ENCODE data around the gene BDNF.

BDNF gene

GRCh38 chr11:27625347-27625912 is 74.8 kb downstream of the BDNF start:
- DNase-seq (ENCODE audit: low read depth): no peak

GRCh38 chr11:27623945-27624523 is 76.2 kb downstream of the BDNF start:
- DNase-seq (ENCODE audit: low read depth): no peak

GRCh38 chr11:27622541-27623300 is 77.5 kb downstream of the BDNF start:
- DNase-seq (ENCODE audit: low read depth): no peak

- no peak for DNase-seq (ENCODE audit: low read depth)
Measured at GRCh38 chr11:27621405-27622161, 78.7 kb downstream of the BDNF start.

GRCh38 chr11:27619763-27620335 is 80.4 kb downstream of the BDNF start:
- no peak for DNase-seq (ENCODE audit: low read depth)

GRCh38 chr11:27619039-27619574 is 81.1 kb downstream of the BDNF start:
- no peak for DNase-seq (ENCODE audit: low read depth)

- DNase-seq (ENCODE audit: low read depth): no peak
Measured at GRCh38 chr11:27618281-27618915, 81.9 kb downstream of the BDNF start.

- DNase-seq (ENCODE audit: low read depth): no peak
Measured at GRCh38 chr11:27616711-27617110, 83.5 kb downstream of the BDNF start.

- no peak for DNase-seq (ENCODE audit: low read depth)
Measured at GRCh38 chr11:27615833-27616232, 84.4 kb downstream of the BDNF start.

GRCh38 chr11:27614092-27614491 is 86.2 kb downstream of the BDNF start:
- DNase-seq (ENCODE audit: low read depth): no peak

GRCh38 chr11:27612932-27613880 is 87.0 kb downstream of the BDNF start:
- no peak for DNase-seq (ENCODE audit: low read depth)

GRCh38 chr11:27611947-27612455 is 88.3 kb downstream of the BDNF start:
- no peak for DNase-seq (ENCODE audit: low read depth)

- DNase-seq (ENCODE audit: low read depth): no peak
Measured at GRCh38 chr11:27611390-27611789, 88.9 kb downstream of the BDNF start.

- no peak for DNase-seq (ENCODE audit: low read depth)
Measured at GRCh38 chr11:27610946-27611345, 89.3 kb downstream of the BDNF start.

GRCh38 chr11:27610280-27610679 is 90.0 kb downstream of the BDNF start:
- DNase-seq (ENCODE audit: low read depth): no peak

- DNase-seq (ENCODE audit: low read depth): no peak
Measured at GRCh38 chr11:27608951-27609350, 91.3 kb downstream of the BDNF start.

- DNase-seq (ENCODE audit: low read depth): no peak
Measured at GRCh38 chr11:27605422-27605821, 94.8 kb downstream of the BDNF start.

Data from stimulated activated CD8-positive, alpha-beta memory T cell treated with anti-CD3 and anti-CD28 coated beads, Interleukin-15, amount 100 ng/mL, for 1 hour (primary cell).